Measurements from ENCODE around the gene PINK1. TPM values are rescaled to one million over a fixed set of nuclear protein-coding genes. Genes with fewer than 3 reads are reported as not detected.
"Not testable (repeated sequence)": the region's sequence is repeated elsewhere in the genome, so short reads cannot be mapped to it uniquely, and the experiment has no call there.

PINK1 gene
- polyA plus RNA-seq, 3 donors from 2014 or later: 25.5 to 40.5 (median 34.4) TPM

DNA sequence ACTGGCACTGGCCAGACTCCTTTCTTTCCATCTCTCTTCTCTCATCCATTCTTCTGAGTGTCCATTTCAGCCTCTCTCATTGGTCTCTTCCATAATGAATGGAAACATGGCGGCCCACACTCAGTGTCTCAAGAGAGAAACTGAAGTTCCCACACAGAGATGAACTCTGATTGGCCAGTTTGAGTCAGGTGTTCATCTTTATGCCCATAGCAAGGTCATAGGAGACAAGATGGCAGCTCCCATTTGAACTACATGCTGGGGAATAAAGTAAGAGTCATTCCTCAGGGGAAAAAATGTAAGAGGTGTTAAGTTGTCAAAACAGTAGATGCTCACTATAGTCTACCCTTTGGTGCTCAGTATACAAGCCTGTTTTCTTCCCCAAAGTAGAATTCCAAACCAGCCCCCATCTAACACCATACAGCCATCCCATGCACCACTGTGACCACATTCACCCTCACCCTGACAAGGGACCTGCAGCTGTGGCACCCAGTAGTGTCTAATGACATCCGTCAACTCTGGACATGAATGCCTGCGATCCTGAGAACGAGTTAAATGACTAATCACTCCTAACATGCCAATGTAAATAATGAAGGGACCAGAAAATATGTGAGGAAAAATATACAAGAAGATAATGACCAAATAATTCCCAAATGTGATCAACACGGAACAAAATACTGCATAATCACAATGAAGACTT, 32.0 kb upstream of the PINK1 start:
- Mint-ChIP-seq H3K36me3 (no peaks in the 10 kb centered on the region), H3K4me1 (no peaks in the 10 kb centered on the region), H3K9me3 (no peaks in the 10 kb centered on the region), H3K4me3 (no peak overlapping the region), H3K27ac (no peak overlapping the region), H3K27me3 (ENCODE audit: low read depth in 3 of 3) (peaks cover 0 to 5% (median 0%) of the 10 kb centered on the region in 3 donors)
- DNase-seq: no peak

DNA sequence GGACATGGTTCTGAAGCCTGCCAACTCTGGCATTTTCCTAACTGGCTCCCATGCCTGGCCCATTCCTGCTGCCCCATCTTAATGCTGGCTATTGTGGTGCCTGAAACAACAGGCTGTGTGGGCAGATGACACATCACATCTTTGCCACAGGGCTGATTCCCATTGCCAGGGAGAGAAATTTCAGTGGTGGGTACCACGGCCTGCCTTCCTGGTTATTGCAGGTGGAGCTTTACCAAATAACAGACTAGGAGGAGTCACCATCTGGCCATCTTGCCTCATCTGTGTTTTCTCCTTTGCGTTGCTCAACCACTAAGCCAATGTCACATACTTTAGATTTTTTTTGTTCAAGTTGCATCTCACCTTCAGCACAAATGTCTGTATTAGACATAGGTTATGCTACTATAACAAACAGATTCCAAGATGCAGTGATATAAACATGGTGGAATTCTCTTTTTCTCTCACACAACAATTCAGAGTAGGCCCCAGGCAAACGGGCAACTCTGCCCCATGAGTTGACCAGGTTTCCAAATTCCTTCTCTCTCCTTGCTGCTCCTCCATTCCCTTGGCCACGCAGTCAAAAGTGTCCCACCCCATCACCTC, 30.3 kb upstream of the PINK1 start:
- Mint-ChIP-seq H3K4me1 (no peaks in the 10 kb centered on the region), H3K27ac (no peak overlapping the region), H3K9me3 (no peaks in the 10 kb centered on the region)

DNA sequence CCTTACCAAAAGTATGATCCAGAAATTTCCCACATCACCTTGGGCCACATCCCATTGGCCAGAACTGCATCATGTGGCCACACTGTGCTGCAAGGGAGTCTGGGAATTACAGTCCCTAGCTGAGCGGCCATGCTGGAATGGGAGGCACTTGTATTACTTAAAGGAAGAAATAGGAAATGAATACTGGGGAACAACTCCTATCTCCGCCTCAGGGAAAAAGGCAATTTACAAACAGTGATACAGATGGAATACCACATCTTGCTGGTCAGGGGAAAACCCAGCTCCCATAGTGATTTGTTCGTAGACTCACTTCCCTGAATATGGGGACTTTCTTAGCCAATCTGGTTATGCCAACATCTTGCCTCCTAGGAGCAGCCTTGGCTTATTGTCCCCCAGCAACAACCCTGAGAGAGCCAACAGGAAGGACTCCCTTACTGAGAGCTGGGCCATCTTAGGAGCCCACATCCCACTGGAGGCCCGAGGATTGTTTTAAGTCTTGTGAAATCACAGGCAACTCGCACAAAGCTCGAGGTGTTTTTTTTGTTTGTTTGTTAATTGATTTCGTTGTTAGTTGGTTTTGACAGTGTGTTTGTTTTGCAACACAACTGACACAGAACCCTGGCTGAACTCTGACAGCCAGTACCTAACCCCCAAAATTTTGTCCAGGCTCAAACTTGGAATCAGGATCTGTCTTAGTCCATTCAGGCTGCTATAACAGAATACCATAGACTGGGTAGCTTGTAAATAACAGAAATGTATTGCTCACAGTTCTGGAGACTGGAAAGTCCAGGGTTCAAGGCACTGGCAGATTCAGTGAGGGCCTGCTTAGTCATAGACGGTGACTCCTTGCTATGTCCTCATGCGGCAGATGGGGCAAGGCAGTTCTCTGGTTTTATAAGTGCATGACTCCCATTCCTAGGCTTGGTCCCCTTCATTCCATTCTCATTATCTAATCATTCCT, 29.5 kb upstream of the PINK1 start:
- H3K4me3 Mint-ChIP-seq: no peak overlapping the region
- no peaks in the 10 kb centered on the region for H3K4me1 Mint-ChIP-seq
- H3K9me3 Mint-ChIP-seq: no peaks in the 10 kb centered on the region
- H3K27ac Mint-ChIP-seq: no peak overlapping the region
- H3K36me3 Mint-ChIP-seq: no peaks in the 10 kb centered on the region
- peaks cover 0 to 5% (median 0%) of the 10 kb centered on the region in 3 donors for H3K27me3 Mint-ChIP-seq (ENCODE audit: low read depth in 3 of 3)
- no peak for DNase-seq

More for the DNA sequence above, 30.3 kb upstream of the PINK1 start:
- H3K36me3 Mint-ChIP-seq: no peaks in the 10 kb centered on the region
- peaks cover 0 to 5% (median 0%) of the 10 kb centered on the region in 3 donors for H3K27me3 Mint-ChIP-seq (ENCODE audit: low read depth in 3 of 3)
- DNase-seq: no peak
- no peak overlapping the region for H3K4me3 Mint-ChIP-seq

DNA sequence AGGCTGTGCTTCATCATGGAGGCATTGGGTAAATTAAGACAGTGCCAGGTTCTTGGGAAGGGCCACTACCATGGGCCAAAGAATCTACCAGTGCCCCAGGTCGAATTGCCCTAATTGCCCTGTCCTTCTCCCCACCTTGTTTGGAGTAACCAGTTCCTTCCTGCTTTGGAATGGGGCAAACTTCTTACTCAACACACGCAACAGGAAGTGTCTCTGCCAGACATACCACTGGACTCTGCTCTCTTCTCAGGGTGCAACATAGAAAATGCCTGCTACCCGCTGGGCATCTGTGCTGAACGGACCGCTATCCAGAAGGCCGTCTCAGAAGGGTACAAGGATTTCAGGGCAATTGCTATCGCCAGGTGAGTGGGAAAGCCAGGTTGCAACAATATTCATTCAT, 28.6 kb upstream of the PINK1 start:
- DNase-seq: no peak
- no peaks in the 10 kb centered on the region for H3K36me3 Mint-ChIP-seq
- peaks cover 0 to 3% (median 0%) of the 10 kb centered on the region in 3 donors for H3K27me3 Mint-ChIP-seq (ENCODE audit: low read depth in 3 of 3)
- H3K4me3 Mint-ChIP-seq: no peak overlapping the region
- H3K9me3 Mint-ChIP-seq: no peaks in the 10 kb centered on the region
- no peak overlapping the region for H3K27ac Mint-ChIP-seq
- no peaks in the 10 kb centered on the region for H3K4me1 Mint-ChIP-seq

DNA sequence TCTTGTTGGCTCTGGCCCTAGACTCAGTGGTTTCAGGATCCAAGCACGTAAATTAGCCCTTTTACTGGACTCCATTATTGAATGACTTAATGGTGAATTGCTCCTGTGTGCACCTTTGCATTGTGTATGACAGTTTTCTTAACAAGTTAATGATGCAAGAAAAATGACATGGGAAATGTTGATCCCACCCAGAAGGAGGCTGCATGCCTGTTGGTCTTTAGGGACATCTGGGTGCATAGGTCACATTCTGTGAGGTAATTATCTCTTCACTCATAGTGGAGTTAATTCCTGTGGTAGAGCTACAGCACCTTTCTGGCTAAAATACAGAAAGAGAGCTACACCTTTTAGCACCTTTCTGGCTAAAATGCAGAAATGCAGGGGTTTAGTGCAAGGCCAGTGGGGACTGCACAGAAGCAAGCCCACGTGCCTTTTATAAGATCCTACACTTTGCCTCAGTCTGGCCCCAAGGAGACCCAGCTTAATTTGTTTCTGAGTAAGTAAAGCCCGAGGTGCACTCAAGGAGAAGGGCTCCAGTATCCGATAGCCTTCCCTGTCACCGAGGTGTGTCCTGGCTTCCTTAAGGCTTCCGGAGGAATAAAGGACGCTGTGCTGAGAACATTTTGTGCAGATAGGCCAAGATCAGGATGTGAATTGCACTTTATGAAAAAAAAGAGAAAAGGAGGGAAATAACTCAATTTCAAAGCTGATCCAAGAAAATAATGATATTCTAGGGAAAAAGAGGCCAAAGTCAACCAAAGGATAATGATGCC, 26.3 kb upstream of the PINK1 start:
- not testable (repeated sequence) for H3K36me3 Mint-ChIP-seq

DNA sequence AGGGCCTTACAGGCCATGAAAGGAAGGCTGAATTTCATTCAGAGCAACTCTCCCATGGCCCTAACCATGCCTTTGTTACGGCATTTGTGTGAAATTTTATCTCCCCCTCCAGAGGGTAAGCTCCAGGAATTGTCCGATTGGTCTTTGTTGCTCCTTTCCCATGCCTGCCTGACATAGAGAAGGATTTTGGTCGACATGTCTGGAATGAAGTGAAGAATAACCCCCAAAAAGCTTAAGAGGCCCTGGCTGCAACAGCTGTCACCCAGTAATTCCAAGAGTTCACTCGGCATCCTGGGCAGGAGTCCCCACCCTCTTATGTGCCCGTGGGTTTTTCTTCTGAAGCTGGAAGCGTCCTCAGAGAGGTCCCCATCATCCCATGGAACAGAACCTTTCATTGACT, 23.7 kb upstream of the PINK1 start:
- H3K36me3 Mint-ChIP-seq: no peaks in the 10 kb centered on the region
- no peaks in the 10 kb centered on the region for H3K9me3 Mint-ChIP-seq
- H3K4me1 Mint-ChIP-seq: no peaks in the 10 kb centered on the region
- H3K4me3 Mint-ChIP-seq: no peak overlapping the region
- H3K27me3 Mint-ChIP-seq (ENCODE audit: low read depth in 3 of 3): peaks cover 0 to 2% (median under 1%) of the 10 kb centered on the region in 3 donors
- no peak for DNase-seq
- H3K27ac Mint-ChIP-seq: no peak overlapping the region

More for the DNA sequence above, 26.3 kb upstream of the PINK1 start:
- H3K4me1 Mint-ChIP-seq; DNase-seq; H3K4me3 Mint-ChIP-seq; H3K27me3 Mint-ChIP-seq (ENCODE audit: low read depth in 3 of 3); H3K27ac Mint-ChIP-seq; H3K9me3 Mint-ChIP-seq: not testable (repeated sequence)

DNA sequence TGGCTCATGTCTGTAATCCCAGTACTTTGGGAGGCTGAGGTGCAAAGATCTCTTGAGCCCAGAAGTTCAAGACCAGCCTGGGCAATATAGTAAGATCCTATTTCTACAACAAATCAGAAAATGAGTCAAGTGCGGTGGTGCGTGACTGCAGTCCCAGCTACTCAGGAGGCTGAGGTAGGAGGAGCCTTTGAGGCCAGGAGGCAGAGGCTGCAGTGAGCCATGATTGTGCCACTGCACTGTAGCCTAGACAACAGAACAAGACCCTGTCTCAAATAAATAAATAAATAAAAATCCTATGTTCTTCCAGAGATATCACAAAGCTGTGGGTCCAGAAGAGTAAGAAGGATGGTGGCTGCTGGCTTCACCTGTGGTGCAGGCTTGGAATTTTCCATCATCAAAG, 22.3 kb upstream of the PINK1 start:
- no peaks in the 10 kb centered on the region for H3K36me3 Mint-ChIP-seq
- no peak overlapping the region for H3K4me3 Mint-ChIP-seq
- DNase-seq: no peak
- H3K4me1 Mint-ChIP-seq: no peaks in the 10 kb centered on the region
- H3K27ac Mint-ChIP-seq: no peak overlapping the region
- no peaks in the 10 kb centered on the region for H3K9me3 Mint-ChIP-seq
- H3K27me3 Mint-ChIP-seq (ENCODE audit: low read depth in 3 of 3): peaks cover 0 to 2% (median 1%) of the 10 kb centered on the region in 3 donors

DNA sequence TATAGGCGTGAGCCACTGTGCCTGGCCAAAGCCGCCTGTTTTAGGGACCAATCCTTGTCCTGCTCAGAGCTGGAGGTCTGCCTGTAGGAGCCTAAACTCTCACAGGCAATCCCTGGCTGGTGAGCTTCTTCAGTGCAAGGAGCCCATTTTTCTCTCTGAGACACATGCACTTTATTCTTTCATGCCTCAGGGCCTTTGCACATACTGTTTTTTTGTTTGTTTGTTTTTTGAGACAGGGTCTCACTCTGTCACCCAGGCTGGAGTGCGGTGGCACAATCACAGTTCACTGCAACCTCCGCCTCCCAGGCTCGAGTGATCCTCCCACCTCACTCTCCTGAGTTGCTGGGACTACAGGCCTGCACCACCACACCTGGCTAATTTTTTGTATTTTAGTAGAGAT, 21.6 kb upstream of the PINK1 start:
- H3K4me3 Mint-ChIP-seq: no peak overlapping the region
- H3K27me3 Mint-ChIP-seq (ENCODE audit: low read depth in 3 of 3): peaks cover 0 to 2% (median 1%) of the 10 kb centered on the region in 3 donors
- no peaks in the 10 kb centered on the region for H3K9me3 Mint-ChIP-seq
- no peak for DNase-seq
- H3K36me3 Mint-ChIP-seq: no peaks in the 10 kb centered on the region
- no peaks in the 10 kb centered on the region for H3K4me1 Mint-ChIP-seq
- no peak overlapping the region for H3K27ac Mint-ChIP-seq

DNA sequence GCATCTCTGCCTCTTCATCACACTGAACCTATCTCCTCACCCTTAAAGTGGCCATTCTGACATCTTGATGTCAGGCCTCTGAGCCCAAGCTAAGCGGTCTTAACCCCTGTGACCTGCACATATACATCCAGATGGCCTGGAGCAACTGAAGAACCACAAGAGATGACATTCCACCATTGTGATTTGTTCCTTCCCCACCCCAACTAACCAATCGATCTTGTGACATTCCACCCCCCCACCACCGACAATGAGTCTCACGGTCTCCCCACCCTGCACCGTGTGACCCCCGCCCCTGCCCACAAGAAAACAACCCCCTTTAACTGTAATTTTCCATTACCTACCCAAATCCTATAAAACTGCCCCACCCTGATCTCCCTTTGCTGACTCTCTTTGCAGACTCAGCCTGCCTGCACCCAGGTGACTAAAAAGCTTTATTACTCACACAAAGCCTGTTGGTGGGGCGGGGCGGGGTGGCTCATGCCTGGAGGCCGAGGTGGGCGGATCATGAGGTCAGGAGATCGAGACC, 21.0 kb upstream of the PINK1 start:
- Mint-ChIP-seq H3K9me3 (no peaks in the 10 kb centered on the region), H3K27me3 (ENCODE audit: low read depth in 3 of 3) (peaks cover 1 to 2% (median 2%) of the 10 kb centered on the region in 3 donors), H3K36me3 (no peaks in the 10 kb centered on the region), H3K4me1 (no peaks in the 10 kb centered on the region), H3K4me3 (no peak overlapping the region), H3K27ac (no peak overlapping the region)
- DNase-seq: no peak

DNA sequence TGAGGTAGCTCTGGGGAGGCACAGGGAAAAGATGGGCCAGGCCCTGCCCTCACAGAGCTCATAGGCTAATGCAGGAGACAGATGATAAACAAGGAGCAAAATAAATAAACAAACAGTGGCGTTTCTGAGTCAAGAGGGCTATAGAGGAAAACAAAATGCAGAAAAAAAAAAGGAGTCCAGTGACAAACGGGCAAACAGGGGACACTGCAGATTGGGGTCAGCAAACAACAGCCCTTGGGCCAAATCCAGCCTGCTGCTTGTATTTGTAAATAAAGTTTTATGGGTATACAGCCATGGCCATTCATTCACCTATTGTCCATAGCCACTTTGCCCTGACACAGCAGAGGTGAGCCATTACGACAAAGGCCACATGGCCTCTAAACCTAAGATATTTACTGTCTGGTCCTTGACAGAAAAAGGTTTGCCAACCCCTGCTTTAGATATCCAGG, 19.1 kb upstream of the PINK1 start:
- no peak for DNase-seq
- Mint-ChIP-seq H3K27ac (no peak overlapping the region), H3K27me3 (ENCODE audit: low read depth in 3 of 3) (peaks cover 1 to 4% (median 2%) of the 10 kb centered on the region in 3 donors), H3K9me3 (no peaks in the 10 kb centered on the region), H3K36me3 (no peaks in the 10 kb centered on the region), H3K4me3 (no peak overlapping the region), H3K4me1 (no peaks in the 10 kb centered on the region)

DNA sequence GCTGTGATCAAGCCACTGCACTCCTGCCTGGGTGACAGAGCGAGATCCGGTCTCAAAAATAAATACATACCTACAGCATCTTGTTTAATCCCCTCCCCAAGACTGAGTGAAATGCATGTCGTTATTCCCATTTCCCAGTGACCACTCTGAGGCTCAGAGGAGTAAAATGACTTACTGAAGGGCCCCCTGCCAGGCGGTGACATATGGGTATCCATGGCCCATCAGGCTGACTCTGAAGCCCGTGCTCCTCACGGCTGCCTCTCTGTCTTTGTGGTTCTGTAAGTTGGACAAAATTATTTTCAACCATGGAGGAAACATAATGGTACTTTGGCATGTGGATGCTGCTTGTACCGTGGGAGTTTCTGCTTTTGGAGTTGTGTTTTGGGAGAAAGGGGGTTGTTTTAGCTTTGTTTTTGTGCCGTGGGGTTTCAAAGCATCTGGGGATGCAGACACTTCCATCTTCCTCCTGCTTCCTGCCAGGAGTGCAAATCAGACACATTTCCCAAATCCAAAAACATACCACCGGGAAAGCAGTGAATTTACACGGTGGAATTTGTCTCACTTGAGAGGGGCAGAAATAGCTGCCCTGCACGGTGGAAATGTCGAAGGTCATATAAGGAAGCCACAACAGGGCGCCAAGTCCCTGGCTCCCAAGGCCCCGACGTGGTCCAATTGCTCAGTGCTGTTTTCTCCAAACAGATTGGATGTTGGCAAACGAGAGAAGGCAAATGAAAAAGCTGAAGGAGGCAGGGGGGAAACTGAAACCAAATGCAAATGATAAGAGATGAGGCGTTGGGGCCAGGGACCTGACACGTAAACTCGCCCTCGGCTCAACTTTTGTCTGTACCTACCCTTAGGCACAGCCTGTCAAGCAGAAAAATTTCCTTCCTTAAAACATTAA, 17.1 kb upstream of the PINK1 start:
- Mint-ChIP-seq H3K4me1 (no peaks in the 10 kb centered on the region), H3K9me3 (no peaks in the 10 kb centered on the region), H3K27ac (peak overlapping the region in 1 of 6 donors; percentile 46), H3K36me3 (no peaks in the 10 kb centered on the region), H3K27me3 (ENCODE audit: low read depth in 3 of 3) (peaks cover 1 to 4% (median 2%) of the 10 kb centered on the region in 3 donors), H3K4me3 (no peak overlapping the region)
- DNase-seq: no peak

DNA sequence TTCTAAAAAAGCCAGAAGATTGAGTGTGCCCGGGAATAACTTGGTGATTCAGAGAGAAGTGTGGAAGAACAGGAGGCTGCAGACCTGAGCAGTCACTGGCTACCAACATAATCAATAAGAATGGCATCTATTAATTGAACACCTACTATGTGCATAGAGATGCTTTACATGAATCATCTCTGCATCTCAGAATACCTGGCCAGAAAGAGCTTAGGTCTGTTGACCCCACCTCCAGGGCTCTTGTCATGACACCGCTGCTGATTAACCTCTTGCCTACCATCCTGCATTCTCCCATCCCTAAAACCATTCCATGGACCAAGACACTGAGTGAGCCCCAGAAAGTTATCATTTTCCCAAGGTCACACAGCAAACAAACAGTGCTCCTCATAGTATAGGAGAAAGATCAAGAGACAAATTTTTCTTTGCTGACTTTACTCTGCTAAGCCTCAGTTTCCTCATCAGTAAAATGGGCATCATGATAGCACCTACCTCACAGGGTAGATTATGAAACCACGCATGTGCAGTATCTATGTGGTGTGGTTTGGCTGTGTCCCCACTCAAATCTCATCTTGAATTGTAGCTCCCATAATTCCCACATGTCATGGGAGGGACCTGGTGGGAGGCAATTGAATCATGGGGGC, 16.3 kb upstream of the PINK1 start:
- Mint-ChIP-seq H3K27ac (no peak overlapping the region), H3K4me3 (no peak overlapping the region)

More for the DNA sequence above, 16.3 kb upstream of the PINK1 start:
- Mint-ChIP-seq H3K4me1 (no peaks in the 10 kb centered on the region), H3K9me3 (no peaks in the 10 kb centered on the region), H3K36me3 (no peaks in the 10 kb centered on the region), H3K27me3 (ENCODE audit: low read depth in 3 of 3) (peaks cover 1 to 4% (median 2%) of the 10 kb centered on the region in 3 donors)
- DNase-seq: no peak
